ENCODE data around the gene LIX1. TPM values are rescaled to one million over a fixed set of nuclear protein-coding genes. Genes with fewer than 3 reads are reported as not detected.
"Not testable (repeated sequence)": the region's sequence is repeated elsewhere in the genome, so short reads cannot be mapped to it uniquely, and the experiment has no call there.

Gene LIX1
- total RNA-seq, 2 donors from 2014 or later: 0.61 TPM; not detected in 1

DNA sequence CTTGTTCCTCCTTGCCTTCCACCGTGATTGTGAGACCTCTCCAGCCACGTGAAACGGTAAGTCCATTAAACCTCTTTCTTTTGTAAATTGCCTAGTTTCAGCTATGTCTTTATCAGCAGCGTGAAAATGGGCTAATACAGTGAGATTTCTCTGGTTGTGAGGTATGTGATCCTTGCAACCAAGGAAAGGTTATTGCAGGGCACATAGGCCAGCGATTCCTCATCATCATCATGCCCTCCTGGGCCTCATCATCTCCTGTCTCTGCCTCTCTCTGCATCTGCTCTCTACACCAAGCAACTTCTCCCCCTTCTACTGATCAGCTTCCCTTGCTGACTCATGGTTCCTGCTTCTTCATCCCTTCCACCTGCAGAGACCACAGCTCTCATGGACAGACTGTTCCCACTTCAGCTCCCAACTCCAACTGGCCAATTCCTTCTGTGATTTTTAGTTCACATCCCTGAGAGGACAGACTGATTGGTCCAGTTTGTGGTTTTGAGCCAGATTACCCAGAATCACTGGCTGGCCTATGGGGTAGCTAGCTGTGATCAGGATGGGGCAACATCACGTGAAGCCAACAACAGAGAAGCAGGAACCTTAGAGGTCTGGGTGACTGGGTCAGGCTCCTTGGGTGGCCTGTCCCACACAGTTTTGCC is 53.1 kb downstream of the LIX1 start:
- intact Hi-C loops (cut with DNase I): no loop called here
- H3K27me3 ChIP-seq: no peaks in the 10 kb centered on the region
- no peaks in the 10 kb centered on the region for H3K4me1 ChIP-seq
- no peak overlapping the region for H3K9ac ChIP-seq (ENCODE audit: low read depth in 2 of 2, low read length in 2 of 2)
- no peaks in the 10 kb centered on the region for H3K9me3 ChIP-seq
- TF ChIP-seq, protein P1, sequence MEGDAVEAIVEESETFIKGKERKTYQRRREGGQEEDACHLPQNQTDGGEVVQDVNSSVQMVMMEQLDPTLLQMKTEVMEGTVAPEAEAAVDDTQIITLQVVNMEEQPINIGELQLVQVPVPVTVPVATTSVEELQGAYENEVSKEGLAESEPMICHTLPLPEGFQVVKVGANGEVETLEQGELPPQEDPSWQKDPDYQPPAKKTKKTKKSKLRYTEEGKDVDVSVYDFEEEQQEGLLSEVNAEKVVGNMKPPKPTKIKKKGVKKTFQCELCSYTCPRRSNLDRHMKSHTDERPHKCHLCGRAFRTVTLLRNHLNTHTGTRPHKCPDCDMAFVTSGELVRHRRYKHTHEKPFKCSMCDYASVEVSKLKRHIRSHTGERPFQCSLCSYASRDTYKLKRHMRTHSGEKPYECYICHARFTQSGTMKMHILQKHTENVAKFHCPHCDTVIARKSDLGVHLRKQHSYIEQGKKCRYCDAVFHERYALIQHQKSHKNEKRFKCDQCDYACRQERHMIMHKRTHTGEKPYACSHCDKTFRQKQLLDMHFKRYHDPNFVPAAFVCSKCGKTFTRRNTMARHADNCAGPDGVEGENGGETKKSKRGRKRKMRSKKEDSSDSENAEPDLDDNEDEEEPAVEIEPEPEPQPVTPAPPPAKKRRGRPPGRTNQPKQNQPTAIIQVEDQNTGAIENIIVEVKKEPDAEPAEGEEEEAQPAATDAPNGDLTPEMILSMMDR (IDR thresholded peaks at IDR 0.05): no peak
- no peaks in the 10 kb centered on the region for H3K36me3 ChIP-seq
- H3K4me3 ChIP-seq: no peak overlapping the region
- no peak overlapping the region for H3K27ac ChIP-seq
- DNase-seq: no peak

DNA sequence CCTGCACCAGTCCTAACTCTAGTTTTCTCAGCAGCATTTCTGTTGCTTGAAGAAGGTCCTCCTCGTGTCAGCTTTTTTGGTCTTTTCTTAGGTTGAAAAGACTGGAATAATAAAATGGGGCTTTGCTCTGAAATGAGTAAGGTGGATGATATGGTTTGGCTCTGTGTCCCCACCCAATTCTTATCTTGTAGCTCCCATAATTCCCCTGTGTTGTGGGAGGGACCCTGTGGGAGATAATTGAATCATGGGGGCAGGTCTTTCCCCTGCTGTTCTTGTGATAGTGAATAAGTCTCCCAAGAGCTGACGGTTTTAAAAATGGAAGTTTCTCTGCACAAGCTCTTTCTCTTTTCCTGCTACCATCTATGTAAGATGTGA is 53.6 kb downstream of the LIX1 start:
- H3K4me1 ChIP-seq: no peaks in the 10 kb centered on the region
- TF ChIP-seq, protein P1 (IDR thresholded peaks at IDR 0.05): no peak
- no peaks in the 10 kb centered on the region for H3K36me3 ChIP-seq
- H3K9me3 ChIP-seq: no peaks in the 10 kb centered on the region
- no peak overlapping the region for H3K27ac ChIP-seq
- no peak for DNase-seq
- H3K27me3 ChIP-seq: no peaks in the 10 kb centered on the region
- H3K9ac ChIP-seq (ENCODE audit: low read depth in 2 of 2, low read length in 2 of 2): no peak overlapping the region
- intact Hi-C loops (cut with DNase I): no loop called here
- no peak overlapping the region for H3K4me3 ChIP-seq

DNA sequence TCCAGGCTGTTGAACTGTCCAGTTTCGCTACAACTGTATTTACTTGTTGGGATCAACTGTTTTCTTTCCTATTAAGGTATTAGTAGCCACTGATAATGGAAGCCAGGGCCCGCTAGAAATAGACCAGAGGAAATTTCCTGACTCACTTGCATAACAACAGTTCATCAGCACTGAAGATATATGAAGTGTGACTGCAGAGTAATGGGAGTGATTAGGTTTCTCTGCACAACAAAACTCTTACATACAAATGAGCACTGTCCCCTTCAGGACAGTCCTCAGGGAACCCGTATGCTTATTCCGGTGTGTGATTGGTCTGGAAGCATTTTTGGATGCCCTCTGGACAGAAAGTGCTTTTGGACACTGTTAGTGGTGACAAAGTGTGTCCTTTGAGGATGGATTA is 55.3 kb downstream of the LIX1 start:
- H3K36me3 ChIP-seq: no peaks in the 10 kb centered on the region
- TF ChIP-seq, protein P1 (IDR thresholded peaks at IDR 0.05): no peak
- H3K4me3 ChIP-seq: no peak overlapping the region
- intact Hi-C loops (cut with DNase I): no loop called here
- no peak for DNase-seq
- H3K9me3 ChIP-seq: no peaks in the 10 kb centered on the region
- no peak overlapping the region for H3K9ac ChIP-seq (ENCODE audit: low read depth in 2 of 2, low read length in 2 of 2)
- no peaks in the 10 kb centered on the region for H3K4me1 ChIP-seq
- no peak overlapping the region for H3K27ac ChIP-seq
- no peaks in the 10 kb centered on the region for H3K27me3 ChIP-seq

DNA sequence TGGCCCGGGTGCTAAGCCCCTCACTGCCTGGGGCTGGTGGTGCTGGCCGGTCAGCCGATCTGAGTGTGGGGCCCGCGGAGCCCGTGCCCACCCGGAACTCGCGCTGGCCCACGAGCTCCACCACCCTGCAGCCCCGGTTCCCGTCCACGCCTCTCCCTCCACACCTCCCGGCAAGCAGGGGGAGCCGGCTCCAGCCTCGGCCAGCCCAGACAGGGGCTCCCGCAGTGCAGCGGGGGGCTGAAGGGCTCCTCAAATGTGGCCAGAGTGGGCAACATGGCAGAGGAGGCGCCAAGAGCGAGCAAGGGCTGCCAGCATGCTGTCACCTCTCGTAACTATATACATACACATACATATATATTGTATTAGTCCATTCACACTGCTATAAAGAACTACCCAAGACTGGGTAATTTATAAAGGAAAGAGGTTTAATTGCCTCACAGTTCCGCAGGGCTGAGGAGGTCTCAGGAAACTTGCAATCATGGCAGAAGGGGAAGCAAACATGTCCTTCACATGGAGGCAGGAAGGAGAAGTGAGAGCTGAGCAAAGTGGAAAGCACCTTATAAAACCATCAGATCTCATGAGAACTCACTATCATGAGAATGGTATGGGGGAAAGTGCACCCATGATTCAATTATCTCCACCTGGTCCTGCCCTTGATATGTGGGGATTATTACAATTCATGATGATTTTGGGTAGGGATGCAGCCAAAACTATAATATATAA is 56.8 kb downstream of the LIX1 start:
- Histone ChIP-seq H3K9ac (ENCODE audit: low read depth in 2 of 2, low read length in 2 of 2) (no peak overlapping the region), H3K36me3 (no peaks in the 10 kb centered on the region), H3K9me3 (no peaks in the 10 kb centered on the region), H3K27me3 (no peaks in the 10 kb centered on the region), H3K27ac (no peak overlapping the region), H3K4me3 (no peak overlapping the region), H3K4me1 (no peaks in the 10 kb centered on the region)
- TF ChIP-seq, protein P1 (IDR thresholded peaks at IDR 0.05): no peak
- intact Hi-C loops (cut with DNase I): no loop called here
- DNase-seq: no peak

DNA sequence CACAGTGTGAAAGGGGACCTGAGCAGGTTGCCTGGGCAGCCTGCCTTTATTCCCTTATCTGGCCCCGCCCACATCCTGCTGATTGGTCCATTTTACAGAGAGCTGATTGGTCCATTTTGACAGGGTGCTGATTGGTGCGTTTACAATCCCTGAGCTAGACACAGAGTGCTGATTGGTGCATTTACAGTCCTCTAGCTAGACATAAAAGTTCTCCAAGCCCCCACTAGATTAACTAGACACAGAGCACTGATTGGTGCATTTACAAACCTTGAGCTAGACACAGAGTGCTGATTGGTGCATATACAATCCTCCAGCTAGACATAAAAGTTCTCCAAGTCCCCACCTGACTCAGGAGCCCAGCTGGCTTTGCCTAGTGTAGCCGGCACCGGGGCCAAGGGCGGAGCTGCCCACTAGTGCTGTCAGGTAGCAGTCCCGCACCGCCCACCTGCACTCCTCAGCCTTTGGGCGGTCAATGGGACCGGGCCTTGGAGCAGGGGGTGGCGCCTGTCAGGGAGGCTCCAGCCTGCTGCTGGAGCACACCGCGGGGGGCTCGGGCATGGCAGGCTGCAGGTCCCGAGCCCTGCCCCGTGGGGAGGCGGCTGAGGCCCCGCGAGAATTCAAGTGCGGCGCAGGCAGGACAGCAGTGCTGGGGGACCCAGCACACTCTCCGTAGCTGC is 57.5 kb downstream of the LIX1 start:
- H3K9ac ChIP-seq (ENCODE audit: low read depth in 2 of 2, low read length in 2 of 2); H3K4me1 ChIP-seq; H3K36me3 ChIP-seq; H3K27ac ChIP-seq; H3K4me3 ChIP-seq; H3K9me3 ChIP-seq; DNase-seq; H3K27me3 ChIP-seq; intact Hi-C loops (cut with DNase I): not testable (repeated sequence)

Measured in colonic mucosa (tissue), 4 donors.